CMK (cell line): ENCODE data around the gene STRIT1.

Source experiments
- DNase-seq: peaks from one replicate; pipeline ENCODE4 v3.0.0-alpha.2; 2010; ENCODE audit warnings: low read depth

Gene STRIT1

GRCh38 chr3:155293516-155293915 is at the start of gene STRIT1:
TSS of gene STRIT1 (minus strand) at chr3:155293683.
- DNase-seq, result no peak

- no peak for DNase-seq
Observed at GRCh38 chr3:155342344-155342743, 48.9 kb upstream of the STRIT1 start.

GRCh38 chr3:155339052-155339451 is 45.6 kb upstream of the STRIT1 start:
- DNase-seq, result no peak

- DNase-seq, result no peak
Observed at GRCh38 chr3:155335724-155336354, 42.4 kb upstream of the STRIT1 start.

GRCh38 chr3:155334914-155335723 is 41.6 kb upstream of the STRIT1 start:
- peak; percentile 83 for DNase-seq

- no peak for DNase-seq
Observed at GRCh38 chr3:155334215-155334913, 40.9 kb upstream of the STRIT1 start.

GRCh38 chr3:155332716-155333115 is 39.2 kb upstream of the STRIT1 start:
- no peak for DNase-seq

- no peak for DNase-seq
Observed at GRCh38 chr3:155331078-155331477, 37.6 kb upstream of the STRIT1 start.

- no peak for DNase-seq
Observed at GRCh38 chr3:155330370-155330769, 36.9 kb upstream of the STRIT1 start.

- DNase-seq, result no peak
Observed at GRCh38 chr3:155329513-155330048, 36.1 kb upstream of the STRIT1 start.

- no peak for DNase-seq
Observed at GRCh38 chr3:155327871-155328270, 34.4 kb upstream of the STRIT1 start.

GRCh38 chr3:155327430-155327829 is 33.9 kb upstream of the STRIT1 start:
- DNase-seq, result no peak

GRCh38 chr3:155326901-155327300 is 33.4 kb upstream of the STRIT1 start:
- DNase-seq, result no peak

GRCh38 chr3:155326244-155326643 is 32.8 kb upstream of the STRIT1 start:
- DNase-seq, result no peak

GRCh38 chr3:155325263-155325835 is 31.9 kb upstream of the STRIT1 start:
- no peak for DNase-seq

- DNase-seq, result peak; percentile 21
Observed at GRCh38 chr3:155323063-155323666, 29.7 kb upstream of the STRIT1 start.

- DNase-seq, result no peak
Observed at GRCh38 chr3:155321418-155321817, 27.9 kb upstream of the STRIT1 start.

- DNase-seq, result no peak
Observed at GRCh38 chr3:155320934-155321333, 27.5 kb upstream of the STRIT1 start.

- no peak for DNase-seq
Observed at GRCh38 chr3:155318740-155319139, 25.3 kb upstream of the STRIT1 start.

- no peak for DNase-seq
Observed at GRCh38 chr3:155317211-155317610, 23.7 kb upstream of the STRIT1 start.

- DNase-seq, result no peak
Observed at GRCh38 chr3:155316426-155316825, 22.9 kb upstream of the STRIT1 start.

GRCh38 chr3:155313916-155314315 is 20.4 kb upstream of the STRIT1 start:
- DNase-seq, result no peak
